IMR-90 (cell line): ENCODE data around the gene SORBS1. TPM values are rescaled to one million over a fixed set of nuclear protein-coding genes. Genes with fewer than 3 reads are reported as not detected.

Source experiments
- ATAC-seq: fragments of 200-7000 bp; cut with Tn5 transposase; 2 replicates; pipeline ENCODE4 v1.9.1; 2020; ENCODE audit warnings: low read depth, mild to moderate bottlenecking, moderate library complexity
- BruUV-seq: library from RNA; stranded (reverse); fragments of 400-500 nt; replicated peaks from 2 replicates; lab custom pipeline; 2021; lab: Mats Ljungman, UMichigan
- CTCF ChIA-PET: fragments of 300-600 bp; formaldehyde crosslinking; extraction: SDS; loops from one replicate; lab custom pipeline; 2021; ENCODE audit warnings: antibody characterized with exemption; lab: Yijun Ruan, JAX
- POLR2A ChIA-PET: fragments of 300-600 bp; sonication (Branson Sonifier 250); formaldehyde crosslinking; loops from one replicate; lab custom pipeline; 2022; ENCODE audit warnings: antibody characterized with exemption; ENCODE audit not compliant: unreplicated experiment; lab: Charles Lee
- DNase-seq: peaks from one replicate; pipeline ENCODE4 v3.0.0; 2013
- H2AFZ ChIP-seq: replicated peaks from 2 replicates; pipeline ENCODE3; 2013; ENCODE audit warnings: low read length, mild to moderate bottlenecking; ENCODE audit not compliant: poor library complexity
- H2AK5ac ChIP-seq: 2 replicates; pipeline ENCODE4 v1.6.1; 2013; ENCODE audit warnings: low read depth, low read length, inconsistent platforms
- H2AK9ac ChIP-seq: replicated peaks from 2 replicates; pipeline ENCODE3; 2013; ENCODE audit warnings: mild to moderate bottlenecking, low read depth, low read length, moderate library complexity; ENCODE audit not compliant: poor library complexity
- H2BK120ac ChIP-seq: 2 replicates; pipeline ENCODE4 v1.6.1; 2013; ENCODE audit warnings: low read depth, low read length, inconsistent platforms
- H2BK15ac ChIP-seq: 3 replicates; pipeline ENCODE4 v1.6.1; 2013; ENCODE audit warnings: low read depth, low read length, inconsistent platforms
- H2BK20ac ChIP-seq: 2 replicates; pipeline ENCODE4 v1.6.1; 2013; ENCODE audit warnings: low read depth, mild to moderate bottlenecking, inconsistent platforms, low read length, moderate library complexity
- H2BK5ac ChIP-seq: 2 replicates; pipeline ENCODE4 v1.6.1; 2013; ENCODE audit warnings: mild to moderate bottlenecking, low read depth, low read length, inconsistent platforms; ENCODE audit not compliant: poor library complexity, severe bottlenecking
- H3K14ac ChIP-seq: replicated peaks from 2 replicates; pipeline ENCODE4 v1.6.1; 2013; ENCODE audit warnings: low read depth, low read length, inconsistent platforms
- H3K18ac ChIP-seq: 2 replicates; pipeline ENCODE4 v1.6.1; 2013; ENCODE audit warnings: low read depth, low read length, control low read depth
- H3K23ac ChIP-seq: 2 replicates; pipeline ENCODE4 v1.6.1; 2013; ENCODE audit warnings: low read depth, low read length, inconsistent platforms
- H3K27ac ChIP-seq: 2 replicates; pipeline ENCODE4 v1.5.1; 2013; ENCODE audit warnings: mild to moderate bottlenecking, control low read depth, low read length; ENCODE audit not compliant: insufficient read depth
- H3K27me3 ChIP-seq: 2 replicates; pipeline ENCODE4 v1.6.1; 2013; ENCODE audit warnings: low read length; ENCODE audit not compliant: control insufficient read depth, insufficient read depth
- H3K36me3 ChIP-seq: 2 replicates; pipeline ENCODE4 v1.6.1; 2013; ENCODE audit warnings: low read length, mixed read lengths; ENCODE audit not compliant: control insufficient read depth, insufficient read depth
- H3K4ac ChIP-seq: 2 replicates; pipeline ENCODE4 v1.6.1; 2013; ENCODE audit warnings: low read depth, low read length, inconsistent platforms
- H3K4me1 ChIP-seq: 2 replicates; pipeline ENCODE4 v1.6.1; 2013; ENCODE audit warnings: low read length, mixed read lengths; ENCODE audit not compliant: control insufficient read depth, insufficient read depth
- H3K4me2 ChIP-seq: 2 replicates; pipeline ENCODE4 v1.6.1; 2013; ENCODE audit warnings: low read depth, mild to moderate bottlenecking, control low read depth, low read length, moderate library complexity
- H3K4me3 ChIP-seq: 2 replicates; pipeline ENCODE4 v1.5.1; 2013; ENCODE audit warnings: low read depth, mild to moderate bottlenecking, control low read depth, low read length, moderate library complexity; ENCODE audit not compliant: insufficient read depth
- H3K56ac ChIP-seq: 2 replicates; pipeline ENCODE4 v1.6.1; 2013; ENCODE audit warnings: low read length, inconsistent platforms; ENCODE audit not compliant: insufficient read depth; ENCODE audit errors: extremely low read depth
- H3K79me1 ChIP-seq, 2 experiments: 2 replicates each; pipeline ENCODE4 v1.6.1; 2013; ENCODE audit warnings: low read length in 2 of 2, inconsistent platforms in 1 of 2, low read depth in 1 of 2
- H3K9ac ChIP-seq: 2 replicates; pipeline ENCODE4 v1.6.1; 2013; ENCODE audit warnings: low read depth, low read length, control low read depth
- H3K9me1 ChIP-seq: 2 replicates; pipeline ENCODE4 v1.6.1; 2013; ENCODE audit warnings: low read length, inconsistent platforms; ENCODE audit not compliant: insufficient read depth
- H3K9me3 ChIP-seq: 2 replicates; pipeline ENCODE4 v1.6.1; 2013; ENCODE audit warnings: low read length; ENCODE audit not compliant: control insufficient read depth, insufficient read depth
- H4K20me1 ChIP-seq: 2 replicates; pipeline ENCODE4 v1.6.1; 2013; ENCODE audit warnings: low read length, inconsistent platforms; ENCODE audit not compliant: insufficient read depth
- H4K5ac ChIP-seq: 2 replicates; pipeline ENCODE4 v1.6.1; 2013; ENCODE audit warnings: mild to moderate bottlenecking, low read depth, low read length, control low read depth
- H4K8ac ChIP-seq, 2 experiments: 2 replicates each; pipeline ENCODE4 v1.6.1; 2013; ENCODE audit warnings: low read depth in 2 of 2, low read length in 2 of 2, control low read depth in 1 of 2, inconsistent platforms in 1 of 2
- H4K91ac ChIP-seq: 2 replicates; pipeline ENCODE4 v1.6.1; 2013; ENCODE audit warnings: low read depth, low read length, inconsistent platforms; ENCODE audit not compliant: insufficient read depth
- BHLHE40 ChIP-seq: fragments of 150-350 bp; IDR thresholded peaks from 2 replicates; pipeline ENCODE4 v1.6.1; 2016; ENCODE audit warnings: mild to moderate bottlenecking, low read depth, low read length
- CEBPB ChIP-seq: IDR thresholded peaks from 2 replicates; pipeline ENCODE4 v1.6.1; 2012; ENCODE audit warnings: low read depth, low read length, improper control_type of control experiment
- CHD1 ChIP-seq: IDR thresholded peaks from 2 replicates; pipeline ENCODE4 v1.6.1; 2012; ENCODE audit warnings: low read depth, low read length, improper control_type of control experiment
- FOS ChIP-seq: fragments of 150-350 bp; IDR thresholded peaks from 2 replicates; pipeline ENCODE4 v1.6.1; 2016; ENCODE audit warnings: low read depth, low read length
- MAFK ChIP-seq: IDR thresholded peaks from 2 replicates; pipeline ENCODE4 v1.6.1; 2012; ENCODE audit warnings: low read depth, low read length, improper control_type of control experiment
- MAZ ChIP-seq: IDR thresholded peaks from 2 replicates; pipeline ENCODE4 v1.6.1; 2012; ENCODE audit warnings: low read depth, mild to moderate bottlenecking, low read length, improper control_type of control experiment, moderate library complexity, borderline replicate concordance
- MXI1 ChIP-seq: IDR thresholded peaks from 2 replicates; pipeline ENCODE4 v1.6.1; 2012; ENCODE audit warnings: low read depth, mild to moderate bottlenecking, low read length, moderate library complexity, borderline replicate concordance
- NFE2L2 ChIP-seq: fragments of 150-350 bp; IDR thresholded peaks from 2 replicates; pipeline ENCODE4 v1.6.1; 2016; ENCODE audit warnings: low read depth, mild to moderate bottlenecking, low read length
- POLR2A ChIP-seq: IDR thresholded peaks from 2 replicates; pipeline ENCODE4 v1.6.1; 2012; ENCODE audit warnings: mild to moderate bottlenecking, low read depth, low read length
- RAD21 ChIP-seq: IDR thresholded peaks from 2 replicates; pipeline ENCODE4 v1.6.1; 2012; ENCODE audit warnings: low read length, improper control_type of control experiment
- RCOR1 ChIP-seq: IDR thresholded peaks from 2 replicates; pipeline ENCODE4 v1.6.1; 2012; ENCODE audit warnings: mild to moderate bottlenecking, low read length, improper control_type of control experiment; ENCODE audit not compliant: insufficient replicate concordance
- RFX5 ChIP-seq: IDR thresholded peaks from 2 replicates; pipeline ENCODE4 v1.8.0; 2012; ENCODE audit warnings: low read depth, mild to moderate bottlenecking, low read length, moderate library complexity
- SMC3 ChIP-seq: fragments of 150-350 bp; IDR thresholded peaks from 2 replicates; pipeline ENCODE4 v1.6.1; 2016; ENCODE audit warnings: low read depth, mild to moderate bottlenecking, antibody characterized with exemption, low read length, moderate library complexity
- WGBS, 2 experiments: methylation state at CpG; one replicate each; pipeline versions ENCODE4 v1.1.5 to v1.1.7; 2013; ENCODE audit warnings: missing lambda C conversion rate in 2 of 2; ENCODE audit not compliant: insufficient read length in 1 of 2; ENCODE audit errors: extremely low coverage in 2 of 2; 5-methylcytosine and 5-hydroxymethylcytosine counted together
- dilution Hi-C: fragments of 300-500 bp; cut with HindIII; formaldehyde crosslinking; loops from one replicate; pipeline ENCODE4 v1.14.3; 2018; ENCODE audit warnings: low sequenced_read_pairs; ENCODE audit not compliant: unreplicated experiment
- in situ Hi-C: fragments of 300-500 bp; cut with MboI; formaldehyde crosslinking; loops from 3 replicates; pipeline ENCODE4 v1.14.3; 2019; ENCODE audit warnings: low sequenced_read_pairs, inconsistent platforms, mixed read lengths
- intact Hi-C: fragments of 100-400 bp; cut with micrococcal nuclease; formaldehyde crosslinking; loops from 2 replicates; pipeline ENCODE4 v1.10.0; 2022
- polyA plus RNA-seq, 3 experiments: library from polyadenylated mRNA; depleted of rRNA; stranded (reverse); fragments of >200 nt; gene quantifications; 2 replicates each; pipeline ENCODE4 v1.2.3, GENCODE V29; 2012; ENCODE audit warnings: low replicate concordance in 1 of 3
- total RNA-seq: library from RNA; depleted of rRNA; stranded (reverse); fragments of >200 nt; gene quantifications from 2 replicates; pipeline ENCODE4 v1.2.3, GENCODE V29; 2012
- TF ChIP-seq, protein P1 (sequence below): fragments of 150-350 bp; IDR thresholded peaks from 2 replicates; pipeline ENCODE4 v1.6.1; 2017; ENCODE audit warnings: mild to moderate bottlenecking, antibody characterized with exemption, low read length, low read depth
- TF ChIP-seq, protein P2 (sequence below): conservative IDR thresholded peaks from 2 replicates; pipeline ENCODE4 v1.5.1; 2012; ENCODE audit warnings: mild to moderate bottlenecking, low read depth, low read length, improper control_type of control experiment
- TF ChIP-seq, protein P3 (sequence below): fragments of 150-350 bp; IDR thresholded peaks from 2 replicates; pipeline ENCODE4 v1.6.1; 2016; ENCODE audit warnings: low read depth, mild to moderate bottlenecking, low read length, moderate library complexity, borderline replicate concordance

SORBS1 gene
- total and polyA plus RNA-seq, 2 of the 4 experiments (the other 2 are of a cell fraction): 0.18 to 0.32 TPM

DNA sequence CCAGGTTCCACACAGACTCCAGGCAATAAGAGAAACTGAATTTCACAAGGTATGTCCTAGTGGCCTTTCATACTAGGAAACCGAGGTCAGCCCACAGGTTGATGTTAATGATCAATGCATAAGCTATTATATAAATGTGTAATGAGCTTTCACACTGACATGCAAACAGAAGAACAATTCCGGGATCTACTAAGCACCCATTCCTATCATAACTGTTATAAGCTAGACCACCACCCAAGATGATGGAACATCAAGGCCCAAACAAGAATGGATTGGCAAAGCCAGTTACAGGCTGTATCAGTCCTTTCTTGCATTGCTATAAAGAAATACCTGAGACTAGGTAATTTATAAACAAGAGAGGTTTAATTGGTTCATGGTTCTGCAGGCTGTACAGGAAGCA lies 15.2 kb downstream of the SORBS1 start:
- Histone ChIP-seq H2BK120ac (no peak overlapping the region), H3K18ac (no peak overlapping the region)

More for the DNA sequence above, 15.2 kb downstream of the SORBS1 start:
- Histone ChIP-seq H3K79me1 (no peaks in the 10 kb centered on the region), H3K56ac (no peak overlapping the region), H3K36me3 (no peaks in the 10 kb centered on the region), H3K4ac (no peak overlapping the region), H2BK20ac (no peak overlapping the region), H4K20me1 (no peaks in the 10 kb centered on the region), H4K8ac (no peak overlapping the region), H3K4me1 (no peaks in the 10 kb centered on the region), H3K23ac (no peak overlapping the region), H3K9me3 (no peaks in the 10 kb centered on the region), H3K14ac (no peak overlapping the region), H4K91ac (no peak overlapping the region), H2BK5ac (no peak overlapping the region), H2AFZ (no peak overlapping the region), H3K4me2 (no peak overlapping the region), H3K27me3 (no peaks in the 10 kb centered on the region; the same call in 1 of the 2 replicates), H3K4me3 (no peak overlapping the region), H3K9me1 (no peaks in the 10 kb centered on the region), H3K9ac (no peak overlapping the region), H4K5ac (no peak overlapping the region), H2AK9ac (no peak overlapping the region), H2BK15ac (no peak overlapping the region), H2AK5ac (no peak overlapping the region), H3K27ac (no peak overlapping the region)
- DNase-seq (no peak), ATAC-seq (no peak)
- no CpG with 5 or more reads among the region's 2 CpGs for WGBS, 2 experiments
- ChIA-PET POLR2A (no interaction called here), CTCF (no interaction called here)
- TF ChIP-seq MAFK (no peak), MAZ (no peak), SMC3 (no peak), RAD21 (no peak), CEBPB (no peak), NFE2L2 (no peak), MXI1 (no peak), POLR2A (no peak), RCOR1 (no peak), FOS (no peak), CHD1 (no peak), RFX5 (no peak), BHLHE40 (no peak)
- TF ChIP-seq, protein P1, sequence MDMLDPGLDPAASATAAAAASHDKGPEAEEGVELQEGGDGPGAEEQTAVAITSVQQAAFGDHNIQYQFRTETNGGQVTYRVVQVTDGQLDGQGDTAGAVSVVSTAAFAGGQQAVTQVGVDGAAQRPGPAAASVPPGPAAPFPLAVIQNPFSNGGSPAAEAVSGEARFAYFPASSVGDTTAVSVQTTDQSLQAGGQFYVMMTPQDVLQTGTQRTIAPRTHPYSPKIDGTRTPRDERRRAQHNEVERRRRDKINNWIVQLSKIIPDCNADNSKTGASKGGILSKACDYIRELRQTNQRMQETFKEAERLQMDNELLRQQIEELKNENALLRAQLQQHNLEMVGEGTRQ: no peak
- TF ChIP-seq, protein P2, sequence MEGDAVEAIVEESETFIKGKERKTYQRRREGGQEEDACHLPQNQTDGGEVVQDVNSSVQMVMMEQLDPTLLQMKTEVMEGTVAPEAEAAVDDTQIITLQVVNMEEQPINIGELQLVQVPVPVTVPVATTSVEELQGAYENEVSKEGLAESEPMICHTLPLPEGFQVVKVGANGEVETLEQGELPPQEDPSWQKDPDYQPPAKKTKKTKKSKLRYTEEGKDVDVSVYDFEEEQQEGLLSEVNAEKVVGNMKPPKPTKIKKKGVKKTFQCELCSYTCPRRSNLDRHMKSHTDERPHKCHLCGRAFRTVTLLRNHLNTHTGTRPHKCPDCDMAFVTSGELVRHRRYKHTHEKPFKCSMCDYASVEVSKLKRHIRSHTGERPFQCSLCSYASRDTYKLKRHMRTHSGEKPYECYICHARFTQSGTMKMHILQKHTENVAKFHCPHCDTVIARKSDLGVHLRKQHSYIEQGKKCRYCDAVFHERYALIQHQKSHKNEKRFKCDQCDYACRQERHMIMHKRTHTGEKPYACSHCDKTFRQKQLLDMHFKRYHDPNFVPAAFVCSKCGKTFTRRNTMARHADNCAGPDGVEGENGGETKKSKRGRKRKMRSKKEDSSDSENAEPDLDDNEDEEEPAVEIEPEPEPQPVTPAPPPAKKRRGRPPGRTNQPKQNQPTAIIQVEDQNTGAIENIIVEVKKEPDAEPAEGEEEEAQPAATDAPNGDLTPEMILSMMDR: no peak
- TF ChIP-seq, protein P3, sequence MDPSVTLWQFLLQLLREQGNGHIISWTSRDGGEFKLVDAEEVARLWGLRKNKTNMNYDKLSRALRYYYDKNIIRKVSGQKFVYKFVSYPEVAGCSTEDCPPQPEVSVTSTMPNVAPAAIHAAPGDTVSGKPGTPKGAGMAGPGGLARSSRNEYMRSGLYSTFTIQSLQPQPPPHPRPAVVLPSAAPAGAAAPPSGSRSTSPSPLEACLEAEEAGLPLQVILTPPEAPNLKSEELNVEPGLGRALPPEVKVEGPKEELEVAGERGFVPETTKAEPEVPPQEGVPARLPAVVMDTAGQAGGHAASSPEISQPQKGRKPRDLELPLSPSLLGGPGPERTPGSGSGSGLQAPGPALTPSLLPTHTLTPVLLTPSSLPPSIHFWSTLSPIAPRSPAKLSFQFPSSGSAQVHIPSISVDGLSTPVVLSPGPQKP: no peak
- intact Hi-C loops: no loop called here
- dilution Hi-C loops: no loop called here
- BruUV-seq: no TSS peak
- in situ Hi-C loops: no loop called here
